ENCODE measurements around the gene LHCGR. TPM values are rescaled to one million over a fixed set of nuclear protein-coding genes. Genes with fewer than 3 reads are reported as not detected.

The LHCGR gene
- total and polyA plus RNA-seq, 5 experiments from 2014 or later = not detected

DNA sequence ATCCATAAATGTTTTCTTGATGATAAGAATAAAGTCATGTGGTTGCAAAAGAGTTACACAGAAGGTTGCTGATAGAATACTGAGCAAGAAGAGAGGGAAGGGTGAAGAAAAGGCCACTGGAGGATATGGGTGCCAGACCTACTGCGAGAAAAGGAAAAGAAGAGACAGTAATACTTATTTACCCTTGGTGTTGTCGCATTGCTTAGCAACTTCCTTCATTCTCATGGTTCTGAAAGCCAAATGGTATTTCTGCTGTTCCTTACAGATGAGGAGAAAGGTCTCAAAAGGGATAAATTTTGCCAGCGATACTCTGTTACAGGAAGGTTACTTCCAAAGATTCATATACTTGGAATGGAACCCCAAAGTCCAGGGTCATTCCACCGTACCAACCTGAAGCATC is 62.5 kb downstream of the LHCGR start:
- Mint-ChIP-seq H3K36me3 (no peaks in the 10 kb centered on the region), H3K27me3 (peaks cover 3 to 22% (median 5%) of the 10 kb centered on the region in 5 donors), H3K4me3 (no peak overlapping the region), H3K4me1 (no peaks in the 10 kb centered on the region), H3K27ac (no peak overlapping the region), H3K9me3 (no peaks in the 10 kb centered on the region)
- ATAC-seq (no peak), DNase-seq (no peak)
- POLR2A ChIA-PET = no interaction called here

DNA sequence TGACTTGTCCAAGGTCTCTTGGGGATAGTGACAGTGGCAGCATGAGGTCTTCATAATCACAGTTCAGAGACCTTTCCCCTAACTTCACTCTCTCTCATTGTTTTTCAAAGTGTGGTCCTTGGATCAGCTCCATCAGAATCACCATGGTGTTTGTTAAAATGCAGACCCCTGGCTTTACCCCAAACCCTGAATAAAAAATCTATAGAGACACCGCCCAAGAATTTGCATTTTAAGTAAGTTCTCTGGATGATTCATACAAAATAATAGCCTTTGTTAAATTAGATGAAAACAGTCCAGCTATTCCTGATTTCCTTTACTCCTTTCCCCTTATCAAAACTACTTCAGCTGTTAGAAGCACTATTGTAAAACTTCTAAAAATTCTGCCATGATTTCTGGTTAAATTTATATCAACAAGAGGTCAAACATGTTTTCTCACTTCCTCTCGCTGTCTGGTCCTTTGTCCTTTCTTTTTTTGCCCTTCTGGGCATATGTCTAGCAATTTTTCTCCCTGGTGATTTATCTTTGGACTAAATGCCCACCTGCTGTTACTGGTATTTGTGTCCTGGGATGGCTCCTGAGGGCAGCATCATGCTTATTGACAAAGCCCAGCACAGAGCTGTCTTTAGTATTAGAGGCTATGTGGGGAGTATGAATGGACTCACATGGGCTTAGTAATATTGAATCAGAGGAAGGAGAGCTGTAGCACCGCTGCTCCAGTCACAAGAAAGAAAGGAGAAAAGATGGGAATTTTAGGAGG is 63.4 kb downstream of the LHCGR start:
- DNase-seq = no peak
- Mint-ChIP-seq H3K9me3 (no peaks in the 10 kb centered on the region), H3K4me3 (no peak overlapping the region), H3K27me3 (peaks cover 3 to 22% (median 5%) of the 10 kb centered on the region in 5 donors), H3K4me1 (no peaks in the 10 kb centered on the region), H3K27ac (no peak overlapping the region), H3K36me3 (no peaks in the 10 kb centered on the region)
- POLR2A ChIA-PET = no interaction called here
- ATAC-seq = no peak

GRCh38 chr2:48685126-48685525 is 70.4 kb downstream of the LHCGR start:
- no peaks in the 10 kb centered on the region for H3K36me3 Mint-ChIP-seq
- no peak overlapping the region for H3K4me3 Mint-ChIP-seq
- POLR2A ChIA-PET = no interaction called here
- DNase-seq (no peak), ATAC-seq (no peak)
- no peaks in the 10 kb centered on the region for H3K4me1 Mint-ChIP-seq
- H3K9me3 Mint-ChIP-seq = no peaks in the 10 kb centered on the region
- peaks cover 7 to 29% (median 23%) of the 10 kb centered on the region in 5 donors for H3K27me3 Mint-ChIP-seq
- no peak overlapping the region for H3K27ac Mint-ChIP-seq

- DNase-seq (no peak), ATAC-seq (no peak)
- peaks cover 0 to 2% (median 0%) of the 10 kb centered on the region in 4 donors for H3K4me1 Mint-ChIP-seq
- peaks cover 0 to 4% (median 0%) of the 10 kb centered on the region in 9 donors for H3K9me3 Mint-ChIP-seq
- peaks cover 0 to 2% (median 0%) of the 10 kb centered on the region in 3 donors for H3K36me3 Mint-ChIP-seq
- no peak overlapping the region for H3K27ac Mint-ChIP-seq
- H3K4me3 Mint-ChIP-seq = no peak overlapping the region
- POLR2A ChIA-PET = no interaction called here
- H3K27me3 Mint-ChIP-seq = peaks cover 5 to 14% (median 9%) of the 10 kb centered on the region in 5 donors
Observed at GRCh38 chr2:48677450-48677849, 78.1 kb downstream of the LHCGR start.

- H3K27me3 Mint-ChIP-seq = peaks cover 3 to 16% (median 5%) of the 10 kb centered on the region in 5 donors
- no peak for DNase-seq
Observed at GRCh38 chr2:48674933-48675332, 80.6 kb downstream of the LHCGR start.

GRCh38 chr2:48673581-48673980 is 81.9 kb downstream of the LHCGR start:
- Mint-ChIP-seq H3K27ac (no peak overlapping the region), H3K36me3 (no peaks in the 10 kb centered on the region), H3K4me1 (peaks cover 0 to 2% (median 0%) of the 10 kb centered on the region in 4 donors), H3K9me3 (peaks cover 0 to 4% (median 0%) of the 10 kb centered on the region in 9 donors), H3K27me3 (peaks cover 4 to 22% (median 7%) of the 10 kb centered on the region in 5 donors), H3K4me3 (no peak overlapping the region)
- POLR2A ChIA-PET = no interaction called here
- ATAC-seq (no peak), DNase-seq (no peak)

More at GRCh38 chr2:48674933-48675332, 80.6 kb downstream of the LHCGR start:
- peaks cover 0 to 2% (median 0%) of the 10 kb centered on the region in 4 donors for H3K4me1 Mint-ChIP-seq
- ATAC-seq = no peak
- H3K9me3 Mint-ChIP-seq = peaks cover 0 to 4% (median 0%) of the 10 kb centered on the region in 9 donors
- H3K27ac Mint-ChIP-seq = no peak overlapping the region
- H3K36me3 Mint-ChIP-seq = peaks cover 0 to under 1% (median 0%) of the 10 kb centered on the region in 3 donors
- H3K4me3 Mint-ChIP-seq = no peak overlapping the region
- POLR2A ChIA-PET = no interaction called here

GRCh38 chr2:48668992-48669391 is 86.5 kb downstream of the LHCGR start:
- peaks cover 0 to 8% (median 2%) of the 10 kb centered on the region in 9 donors for H3K9me3 Mint-ChIP-seq
- no peak for ATAC-seq
- peaks cover 0 to 4% (median 0%) of the 10 kb centered on the region in 3 donors for H3K36me3 Mint-ChIP-seq
- no peaks in the 10 kb centered on the region for H3K4me1 Mint-ChIP-seq
- no peak for DNase-seq
- peaks cover 9 to 21% (median 12%) of the 10 kb centered on the region in 5 donors for H3K27me3 Mint-ChIP-seq
- POLR2A ChIA-PET = no interaction called here
- H3K27ac Mint-ChIP-seq = no peak overlapping the region
- no peak overlapping the region for H3K4me3 Mint-ChIP-seq

DNA sequence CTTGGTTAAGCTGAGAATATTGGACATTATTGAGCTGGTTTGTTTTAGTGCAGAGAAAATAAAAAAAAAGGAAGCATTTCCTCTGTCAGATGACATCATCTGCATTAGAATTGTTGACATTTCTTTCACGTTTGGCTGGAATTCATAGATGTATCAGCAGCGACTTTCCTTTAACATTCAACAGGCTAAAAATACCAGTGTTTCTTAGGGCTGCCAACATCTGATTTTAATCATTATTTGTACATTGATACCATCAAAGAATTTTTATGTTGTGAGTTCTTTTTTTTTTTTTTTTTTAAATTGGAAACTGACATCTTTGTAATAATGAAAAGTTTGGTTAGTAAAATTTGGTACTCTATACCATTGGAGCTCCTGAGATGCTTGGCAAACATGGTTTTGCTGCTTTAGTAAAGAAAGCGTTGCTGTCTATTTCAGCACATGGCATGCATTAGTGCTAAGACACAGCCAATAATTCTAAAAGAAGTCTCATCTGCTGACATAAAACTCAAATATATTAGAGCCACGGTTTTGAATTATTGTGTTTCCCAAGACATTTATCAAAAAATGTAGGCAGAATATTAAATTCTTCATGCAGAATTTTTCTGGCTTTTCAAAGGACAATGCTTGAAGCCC is 104.2 kb downstream of the LHCGR start:
- Mint-ChIP-seq H3K36me3 (no peaks in the 10 kb centered on the region), H3K4me3 (no peak overlapping the region), H3K9me3 (no peaks in the 10 kb centered on the region), H3K27ac (no peak overlapping the region), H3K4me1 (no peaks in the 10 kb centered on the region), H3K27me3 (peaks cover 0 to 9% (median 2%) of the 10 kb centered on the region in 5 donors)
- ATAC-seq (no peak), DNase-seq (no peak)
- POLR2A ChIA-PET = no interaction called here

DNA sequence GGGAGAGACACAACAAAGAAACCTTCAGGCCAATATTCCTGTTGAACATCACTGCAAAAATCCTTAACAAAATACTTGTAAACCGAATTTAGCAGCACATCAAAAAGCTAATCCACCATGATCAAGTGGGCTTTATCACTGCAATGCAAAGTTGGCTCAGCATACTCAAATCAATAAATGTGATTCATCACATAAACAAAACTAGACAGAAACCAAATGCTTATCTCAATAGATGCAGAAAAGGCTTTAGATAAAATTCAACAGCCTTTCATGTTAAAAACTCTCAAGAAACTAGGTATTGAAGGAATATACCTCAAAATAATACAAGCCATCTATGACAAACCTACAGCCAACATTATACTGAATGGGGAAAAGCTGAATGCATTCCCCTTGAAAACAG is 117.3 kb downstream of the LHCGR start:
- Mint-ChIP-seq H3K27me3 (peaks cover 9 to 27% (median 13%) of the 10 kb centered on the region in 5 donors), H3K27ac (no peak overlapping the region), H3K4me3 (no peak overlapping the region), H3K36me3 (peaks cover 0 to 15% (median 0%) of the 10 kb centered on the region in 3 donors), H3K9me3 (peaks cover 0 to 23% (median 5%) of the 10 kb centered on the region in 9 donors), H3K4me1 (no peaks in the 10 kb centered on the region)
- no peak for DNase-seq
- POLR2A ChIA-PET = no interaction called here
- no peak for ATAC-seq

Other genes starting within 250 kb of the LHCGR start
- 1 to 10 TPM; 2.8 to 3.5 TPM for gene STON1, start 225.6 kb downstream of the LHCGR start, total RNA-seq
- under 1 TPM in 1 of 3 donors, not detected in 2; 0.25 TPM for gene STON1, start 225.6 kb downstream of the LHCGR start, polyA plus RNA-seq
- gene GTF2A1L, start 137.9 kb downstream of the LHCGR start, total RNA-seq = not detected
- not detected for gene GTF2A1L, start 137.9 kb downstream of the LHCGR start, polyA plus RNA-seq